ENCODE measurements around the gene B4GALT6.

B4GALT6 gene

GRCh38 chr18:31591113-31591512, 93.3 kb downstream of the B4GALT6 start:
- H3K9ac ChIP-seq (ENCODE audit: low read depth, low read length, poor library complexity, severe bottlenecking), result no peak overlapping the region
- no peaks in the 10 kb centered on the region for H3K9me2 ChIP-seq (replicated peaks; ENCODE audit: low read depth, low read length)
- H3K36me3 ChIP-seq (ENCODE audit: insufficient read depth, low read length), result no peaks in the 10 kb centered on the region
- no peaks in the 10 kb centered on the region for H3K79me2 ChIP-seq (ENCODE audit: insufficient read depth, low read length)
- no peak overlapping the region for H2AFZ ChIP-seq (ENCODE audit: low read length)
- TF ChIP-seq CTCF (conservative IDR thresholded peaks at IDR 0.05; ENCODE audit: low read length) (no peak), EZH2phosphoT487 (IDR thresholded peaks at IDR 0.05; ENCODE audit: borderline replicate concordance) (no peak)
- H3K4me1 ChIP-seq (ENCODE audit: insufficient read depth, low read length, poor library complexity, severe bottlenecking), result no peaks in the 10 kb centered on the region
- H3K27me3 ChIP-seq (ENCODE audit: insufficient read depth, low read length, poor library complexity, severe bottlenecking), result no peaks in the 10 kb centered on the region
- H3K4me3 ChIP-seq (ENCODE audit: low read length, poor library complexity, severe bottlenecking), result no peak overlapping the region
- H3F3A ChIP-seq (ENCODE audit: low read depth), result no peaks in the 10 kb centered on the region
- no peaks in the 10 kb centered on the region for H4K20me1 ChIP-seq (ENCODE audit: insufficient read depth, low read length, poor library complexity, severe bottlenecking)
- no peak overlapping the region for H3K4me2 ChIP-seq (ENCODE audit: low read depth, low read length, poor library complexity, severe bottlenecking)
- no peaks in the 10 kb centered on the region for H3K9me3 ChIP-seq (ENCODE audit: insufficient read depth, low read depth, low read length)

GRCh38 chr18:31590570-31590969, 93.8 kb downstream of the B4GALT6 start:
- H2AFZ ChIP-seq (ENCODE audit: low read length), result no peak overlapping the region
- no peaks in the 10 kb centered on the region for H3K9me3 ChIP-seq (ENCODE audit: insufficient read depth, low read depth, low read length)
- H3K27me3 ChIP-seq (ENCODE audit: insufficient read depth, low read length, poor library complexity, severe bottlenecking), result no peaks in the 10 kb centered on the region
- H4K20me1 ChIP-seq (ENCODE audit: insufficient read depth, low read length, poor library complexity, severe bottlenecking), result no peaks in the 10 kb centered on the region
- H3K4me1 ChIP-seq (ENCODE audit: insufficient read depth, low read length, poor library complexity, severe bottlenecking), result no peaks in the 10 kb centered on the region
- H3F3A ChIP-seq (ENCODE audit: low read depth), result no peaks in the 10 kb centered on the region
- H3K9ac ChIP-seq (ENCODE audit: low read depth, low read length, poor library complexity, severe bottlenecking), result no peak overlapping the region
- no peak for TF ChIP-seq EZH2phosphoT487 (IDR thresholded peaks at IDR 0.05; ENCODE audit: borderline replicate concordance)
- no peak for TF ChIP-seq CTCF (conservative IDR thresholded peaks at IDR 0.05; ENCODE audit: low read length)
- H3K79me2 ChIP-seq (ENCODE audit: insufficient read depth, low read length), result no peaks in the 10 kb centered on the region
- H3K4me3 ChIP-seq (ENCODE audit: low read length, poor library complexity, severe bottlenecking), result no peak overlapping the region
- H3K9me2 ChIP-seq (replicated peaks; ENCODE audit: low read depth, low read length), result no peaks in the 10 kb centered on the region
- no peaks in the 10 kb centered on the region for H3K36me3 ChIP-seq (ENCODE audit: insufficient read depth, low read length)
- no peak overlapping the region for H3K4me2 ChIP-seq (ENCODE audit: low read depth, low read length, poor library complexity, severe bottlenecking)

- H3K4me2 ChIP-seq (ENCODE audit: low read depth, low read length, poor library complexity, severe bottlenecking), result no peak overlapping the region
- H3K79me2 ChIP-seq (ENCODE audit: insufficient read depth, low read length), result no peaks in the 10 kb centered on the region
- TF ChIP-seq CTCF (conservative IDR thresholded peaks at IDR 0.05; ENCODE audit: low read length) (no peak), EZH2phosphoT487 (IDR thresholded peaks at IDR 0.05; ENCODE audit: borderline replicate concordance) (no peak)
- no peaks in the 10 kb centered on the region for H3K9me2 ChIP-seq (replicated peaks; ENCODE audit: low read depth, low read length)
- H3K9ac ChIP-seq (ENCODE audit: low read depth, low read length, poor library complexity, severe bottlenecking), result no peak overlapping the region
- H3F3A ChIP-seq (ENCODE audit: low read depth), result no peaks in the 10 kb centered on the region
- H4K20me1 ChIP-seq (ENCODE audit: insufficient read depth, low read length, poor library complexity, severe bottlenecking), result no peaks in the 10 kb centered on the region
- no peak overlapping the region for H2AFZ ChIP-seq (ENCODE audit: low read length)
- no peaks in the 10 kb centered on the region for H3K27me3 ChIP-seq (ENCODE audit: insufficient read depth, low read length, poor library complexity, severe bottlenecking)
- no peaks in the 10 kb centered on the region for H3K36me3 ChIP-seq (ENCODE audit: insufficient read depth, low read length)
- H3K4me1 ChIP-seq (ENCODE audit: insufficient read depth, low read length, poor library complexity, severe bottlenecking), result no peaks in the 10 kb centered on the region
- no peak overlapping the region for H3K4me3 ChIP-seq (ENCODE audit: low read length, poor library complexity, severe bottlenecking)
- no peaks in the 10 kb centered on the region for H3K9me3 ChIP-seq (ENCODE audit: insufficient read depth, low read depth, low read length)
These were observed 96.9 kb downstream of the B4GALT6 start for GRCh38 chr18:31587529-31587928.
